GM18505 (cell line): ENCODE results near the gene WWC1.
A peak's percentile ranks its signal among the peaks of the same experiment; 100 is the strongest.

Experiments used
- ATAC-seq: cut with Tn5 transposase; IDR thresholded peaks from one replicate; pipeline ENCODE4 v1.9.1; 2021; ENCODE audit not compliant: unreplicated experiment
- POLR2A ChIP-seq: IDR thresholded peaks from 4 replicates; pipeline ENCODE4 v1.6.1; 2011; ENCODE audit warnings: borderline replicate concordance; ENCODE audit not compliant: insufficient read depth, insufficient read length; ENCODE audit errors: extremely low read depth

WWC1 gene

GRCh38 chr5:168362097-168362885, 70.8 kb downstream of the WWC1 start:
- no peak for ATAC-seq
- TF ChIP-seq POLR2A = no peak

DNA sequence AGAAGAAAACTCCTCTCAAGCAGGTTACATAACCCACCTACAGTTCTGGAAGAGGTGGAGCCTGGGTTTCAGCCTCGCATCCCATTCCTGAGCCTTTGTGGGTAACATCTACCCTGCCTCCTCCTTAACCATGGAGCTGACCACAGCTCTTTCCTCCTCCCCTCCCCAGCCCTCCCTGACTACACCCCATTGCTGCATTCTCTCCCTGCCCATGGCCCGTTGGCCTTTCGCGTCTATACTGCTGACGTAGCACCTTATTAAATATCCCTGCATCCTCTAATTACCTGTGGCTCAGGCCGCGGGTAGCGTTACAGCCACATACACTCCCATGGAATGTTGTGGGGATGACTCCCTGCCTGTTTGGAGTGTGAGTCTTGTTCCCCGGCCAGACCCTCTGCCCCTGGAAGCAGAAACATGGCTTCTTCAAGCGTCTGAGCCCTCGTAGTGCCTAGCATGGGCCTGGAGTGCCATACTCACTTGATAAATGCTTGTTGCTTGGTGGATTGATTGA, 72.8 kb downstream of the WWC1 start:
- ATAC-seq = no peak

GRCh38 chr5:168364750-168365550, 73.5 kb downstream of the WWC1 start:
- no peak for TF ChIP-seq POLR2A
- ATAC-seq = no peak

More for the DNA sequence above, 72.8 kb downstream of the WWC1 start:
- TF ChIP-seq POLR2A = no peak

- no peak for ATAC-seq
These were observed 74.2 kb downstream of the WWC1 start for GRCh38 chr5:168365581-168366081.

DNA sequence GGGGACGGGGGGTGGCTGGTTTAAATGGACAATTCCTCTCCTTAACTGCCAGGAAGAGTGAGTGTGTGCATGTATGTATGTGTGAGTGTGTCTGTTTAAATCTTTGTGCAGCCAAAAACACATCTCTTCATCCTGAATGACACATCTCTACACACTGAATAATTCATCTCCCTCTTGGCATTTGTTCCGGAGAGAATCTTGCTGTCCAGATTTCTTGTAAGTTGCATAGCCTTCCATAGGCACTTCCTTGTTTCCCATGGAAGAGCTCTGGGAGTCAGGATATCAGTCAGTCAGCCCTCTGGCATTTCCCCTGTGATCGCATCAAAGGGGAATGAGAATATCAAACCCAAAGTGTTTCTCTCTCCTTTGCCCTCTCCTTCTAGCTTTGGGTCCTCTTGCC, 74.7 kb downstream of the WWC1 start:
- ATAC-seq = no peak
- no peak for TF ChIP-seq POLR2A

More at GRCh38 chr5:168365581-168366081, 74.2 kb downstream of the WWC1 start:
- no peak for TF ChIP-seq POLR2A

GRCh38 chr5:168368854-168369253, 77.4 kb downstream of the WWC1 start:
- no peak for ATAC-seq
- no peak for TF ChIP-seq POLR2A

GRCh38 chr5:168370831-168371230, 79.4 kb downstream of the WWC1 start:
- ATAC-seq = no peak
- no peak for TF ChIP-seq POLR2A

GRCh38 chr5:168372356-168372946, 81.0 kb downstream of the WWC1 start:
- peak; percentile 87 for ATAC-seq
- TF ChIP-seq POLR2A = no peak

DNA sequence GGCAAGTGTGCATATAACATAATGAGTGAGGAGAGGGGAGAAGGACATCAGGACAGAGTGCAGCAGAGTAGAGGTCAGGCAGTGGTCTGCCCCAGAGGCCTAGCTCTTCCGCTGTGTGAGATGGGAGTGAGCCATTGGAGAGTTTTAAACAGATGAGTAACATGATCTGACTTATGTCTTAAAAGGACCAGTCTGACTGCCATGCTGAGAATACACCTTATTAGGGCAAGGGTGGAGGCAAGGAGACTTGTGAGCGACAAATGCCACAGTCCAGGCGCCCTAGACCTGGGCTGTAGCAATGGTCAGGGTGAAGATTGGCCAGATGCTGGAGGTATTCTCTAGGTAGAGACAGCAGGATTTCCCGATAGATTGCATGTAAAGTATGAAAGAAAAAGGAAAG, 83.1 kb downstream of the WWC1 start:
- no peak for TF ChIP-seq POLR2A
- no peak for ATAC-seq

- no peak for ATAC-seq
- TF ChIP-seq POLR2A = no peak
These were observed 83.8 kb downstream of the WWC1 start for GRCh38 chr5:168375214-168375613.

DNA sequence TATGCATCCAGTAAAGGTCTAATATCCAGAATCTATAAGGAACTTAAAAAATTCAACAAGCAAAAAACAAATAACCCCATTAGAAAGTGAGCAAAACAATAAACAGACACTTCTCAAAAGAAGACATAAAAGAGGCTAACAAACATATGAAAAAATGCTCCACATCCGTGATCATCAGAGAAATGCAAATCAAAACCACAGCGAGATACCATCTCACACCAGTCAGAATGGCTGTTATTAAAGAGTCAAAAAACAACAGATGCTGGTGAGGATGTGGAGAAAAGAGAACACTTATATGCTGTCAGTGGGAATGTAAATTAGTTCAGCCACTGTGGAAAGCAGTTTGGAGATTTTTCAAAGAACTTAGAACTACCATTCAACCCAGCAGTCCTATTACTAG, 86.1 kb downstream of the WWC1 start:
- TF ChIP-seq POLR2A = no peak
- ATAC-seq = no peak

GRCh38 chr5:168378741-168379140, 87.3 kb downstream of the WWC1 start:
- no peak for ATAC-seq
- TF ChIP-seq POLR2A = no peak

- ATAC-seq = no peak
- no peak for TF ChIP-seq POLR2A
These were observed 91.0 kb downstream of the WWC1 start for GRCh38 chr5:168382421-168382820.
